HG03457 (cell line): ENCODE results near the gene MYO7B.

Source experiments
- ATAC-seq: cut with Tn5 transposase; IDR thresholded peaks from one replicate; pipeline ENCODE4 v1.9.1; 2021; ENCODE audit warnings: moderate number of reproducible peaks; ENCODE audit not compliant: unreplicated experiment

MYO7B gene

GRCh38 chr2:127586136-127586535, 50.7 kb downstream of the MYO7B start:
- ATAC-seq: no peak

- no peak for ATAC-seq
These were observed 51.3 kb downstream of the MYO7B start for GRCh38 chr2:127586746-127587295.

GRCh38 chr2:127588241-127588640, 52.8 kb downstream of the MYO7B start:
- no peak for ATAC-seq

GRCh38 chr2:127589358-127589757, 53.9 kb downstream of the MYO7B start:
- ATAC-seq: no peak

DNA sequence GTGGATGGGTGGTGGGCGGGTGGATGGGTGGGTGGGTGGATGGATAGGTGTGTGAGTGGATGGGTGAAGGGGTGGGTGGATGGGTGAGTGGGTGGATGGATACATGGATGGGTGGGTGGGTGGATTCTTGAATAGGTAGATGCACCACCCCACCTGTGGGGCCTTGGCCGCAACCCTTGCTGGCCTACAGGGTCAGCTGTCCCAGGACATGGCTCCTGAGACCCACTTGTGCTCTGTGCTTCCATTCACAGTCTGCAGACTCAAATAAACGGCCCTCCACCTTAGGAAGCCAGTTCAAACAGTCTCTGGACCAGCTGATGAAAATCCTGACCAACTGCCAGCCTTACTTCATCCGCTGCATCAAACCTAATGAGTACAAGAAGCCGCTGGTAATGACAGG, 54.4 kb downstream of the MYO7B start:
- no peak for ATAC-seq

DNA sequence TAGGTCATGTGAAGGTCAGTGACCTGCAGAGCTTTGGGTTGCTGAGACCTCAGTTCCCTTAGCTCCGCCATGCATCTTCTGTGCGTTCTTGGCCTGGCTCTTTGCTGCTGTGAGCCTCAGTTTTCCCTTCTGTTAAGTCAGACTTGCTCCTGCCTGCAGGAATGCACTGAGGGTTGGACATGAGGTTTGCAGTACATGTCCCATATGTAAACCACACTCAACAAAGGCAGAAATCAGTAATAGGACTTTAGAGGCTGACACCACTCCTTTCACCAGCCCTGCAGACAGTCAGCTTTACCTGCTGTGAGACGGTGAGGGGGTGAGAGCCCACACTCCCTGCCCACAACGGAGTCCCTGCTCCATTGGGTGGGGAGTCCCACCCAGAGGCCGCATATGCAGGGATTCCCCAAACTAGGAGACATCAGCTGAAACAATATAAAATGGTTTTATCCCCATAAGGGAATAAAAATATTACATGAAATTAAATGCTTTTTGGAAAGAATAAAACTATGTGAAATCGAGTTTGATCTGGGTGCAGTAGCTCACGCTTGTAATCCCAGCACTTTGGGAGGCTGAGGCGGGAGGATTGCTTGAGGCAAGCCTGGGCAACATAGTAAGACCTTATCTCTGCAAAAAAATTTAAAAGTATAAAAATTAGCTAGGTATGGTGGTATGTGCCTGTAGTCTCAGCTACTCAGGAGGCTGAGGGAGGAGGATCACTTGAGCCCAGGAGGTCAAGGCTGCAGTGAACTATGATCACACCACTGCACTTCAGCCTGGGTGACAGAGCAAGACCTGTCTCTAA, 55.1 kb downstream of the MYO7B start:
- ATAC-seq: no peak

DNA sequence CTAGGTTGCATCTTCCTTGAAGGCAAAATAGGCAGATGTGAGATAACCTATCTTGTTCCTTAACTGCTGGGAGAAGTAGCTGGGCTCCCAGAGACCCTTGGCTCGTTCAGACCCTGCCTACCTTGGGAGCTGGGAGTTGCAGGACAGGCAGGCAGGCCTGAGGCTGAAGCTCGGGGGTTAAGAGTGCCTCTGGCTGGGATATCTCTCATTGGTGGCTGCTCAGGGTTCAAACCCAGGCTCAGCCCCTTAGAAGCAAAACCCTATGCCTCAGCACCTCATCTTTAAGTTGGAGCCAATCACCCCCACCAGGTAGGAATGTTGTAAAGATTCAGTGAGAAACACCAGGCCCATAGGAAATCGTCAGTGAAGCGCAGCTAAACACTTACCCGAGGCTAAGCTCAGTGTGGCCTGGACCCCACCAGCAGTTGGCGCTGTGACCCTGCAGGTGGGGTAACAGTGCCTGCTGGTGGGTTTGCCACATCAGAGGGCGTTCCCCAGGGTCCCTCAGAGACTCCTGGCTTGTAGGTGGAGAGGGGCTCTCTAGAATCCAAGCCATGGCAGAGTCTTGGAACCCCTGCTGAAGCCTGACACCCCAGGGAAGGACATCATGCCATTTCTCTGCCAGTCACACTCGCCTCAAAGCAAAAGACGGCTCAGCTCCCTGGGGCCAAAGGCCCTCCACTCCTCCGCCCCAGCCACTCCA, 55.9 kb downstream of the MYO7B start:
- no peak for ATAC-seq

- no peak for ATAC-seq
These were observed 57.3 kb downstream of the MYO7B start for GRCh38 chr2:127592761-127593227.

DNA sequence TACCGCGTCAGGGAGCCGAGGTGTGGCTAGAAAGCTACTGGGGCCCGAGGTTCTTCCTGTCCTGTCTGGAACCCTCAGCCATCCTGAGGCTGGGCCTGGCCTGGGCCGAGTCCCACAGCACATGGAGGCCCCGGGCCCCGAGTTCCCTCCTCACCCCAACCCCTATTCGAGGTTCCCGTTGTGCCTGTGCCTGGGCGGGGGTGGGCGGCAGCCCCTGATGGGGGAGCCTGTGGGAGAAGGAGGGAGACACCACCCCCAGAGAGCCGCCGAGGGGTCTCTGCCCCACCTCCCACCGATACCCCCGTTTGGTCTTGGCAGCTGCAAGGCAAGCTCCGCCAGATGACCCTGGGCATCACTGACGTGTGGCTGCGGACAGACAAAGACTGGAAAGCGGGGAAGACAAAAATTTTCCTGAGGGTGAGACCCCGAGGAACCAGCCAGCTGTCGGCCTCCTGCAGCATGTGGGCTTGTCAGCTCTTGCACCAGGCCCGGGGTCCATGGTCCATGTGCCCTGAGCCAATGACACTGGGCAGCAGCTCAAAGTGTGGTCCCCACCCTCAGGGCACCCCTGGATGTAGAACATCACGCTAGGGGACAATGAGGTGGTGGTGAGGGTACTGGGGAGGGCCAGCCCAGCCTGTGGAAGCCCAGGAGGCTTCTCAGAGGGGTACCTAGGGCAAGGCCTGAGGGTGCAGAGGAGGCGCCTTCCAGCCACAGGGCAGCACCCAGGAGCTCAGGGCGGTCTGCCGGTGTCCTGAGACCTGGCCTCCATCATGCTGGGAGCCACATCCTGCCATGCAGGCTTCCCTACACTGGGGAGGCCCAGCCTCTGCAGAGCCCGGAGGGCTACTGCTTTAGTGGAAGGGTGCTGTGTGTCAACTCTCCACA, 58.0 kb downstream of the MYO7B start:
- ATAC-seq: no peak

DNA sequence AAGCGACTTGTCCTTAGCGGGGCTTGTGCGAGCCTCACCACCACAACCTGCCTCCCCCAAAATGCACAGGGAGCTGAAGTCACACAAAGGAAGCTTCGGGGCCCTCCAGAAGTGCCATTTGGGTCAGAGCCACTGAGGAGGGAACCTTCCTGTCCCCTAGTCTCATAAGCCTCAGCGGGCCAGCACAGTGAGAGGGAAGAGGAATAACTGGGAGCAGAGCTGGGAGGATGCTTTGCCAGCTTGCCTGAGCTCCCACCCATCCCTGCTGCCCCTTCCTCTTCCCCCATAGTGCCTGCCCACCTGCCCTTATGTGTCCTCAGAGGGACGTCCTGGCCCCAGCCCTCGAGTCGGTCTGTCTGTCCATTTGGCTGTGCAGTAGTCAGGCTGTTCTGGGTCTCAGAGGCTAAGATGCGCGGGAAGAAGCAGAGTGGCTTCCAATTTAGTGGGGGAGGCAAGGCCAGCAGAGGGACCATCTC, 58.7 kb downstream of the MYO7B start:
- ATAC-seq: no peak

GRCh38 chr2:127596311-127597045, 61.0 kb downstream of the MYO7B start:
- ATAC-seq: no peak

DNA sequence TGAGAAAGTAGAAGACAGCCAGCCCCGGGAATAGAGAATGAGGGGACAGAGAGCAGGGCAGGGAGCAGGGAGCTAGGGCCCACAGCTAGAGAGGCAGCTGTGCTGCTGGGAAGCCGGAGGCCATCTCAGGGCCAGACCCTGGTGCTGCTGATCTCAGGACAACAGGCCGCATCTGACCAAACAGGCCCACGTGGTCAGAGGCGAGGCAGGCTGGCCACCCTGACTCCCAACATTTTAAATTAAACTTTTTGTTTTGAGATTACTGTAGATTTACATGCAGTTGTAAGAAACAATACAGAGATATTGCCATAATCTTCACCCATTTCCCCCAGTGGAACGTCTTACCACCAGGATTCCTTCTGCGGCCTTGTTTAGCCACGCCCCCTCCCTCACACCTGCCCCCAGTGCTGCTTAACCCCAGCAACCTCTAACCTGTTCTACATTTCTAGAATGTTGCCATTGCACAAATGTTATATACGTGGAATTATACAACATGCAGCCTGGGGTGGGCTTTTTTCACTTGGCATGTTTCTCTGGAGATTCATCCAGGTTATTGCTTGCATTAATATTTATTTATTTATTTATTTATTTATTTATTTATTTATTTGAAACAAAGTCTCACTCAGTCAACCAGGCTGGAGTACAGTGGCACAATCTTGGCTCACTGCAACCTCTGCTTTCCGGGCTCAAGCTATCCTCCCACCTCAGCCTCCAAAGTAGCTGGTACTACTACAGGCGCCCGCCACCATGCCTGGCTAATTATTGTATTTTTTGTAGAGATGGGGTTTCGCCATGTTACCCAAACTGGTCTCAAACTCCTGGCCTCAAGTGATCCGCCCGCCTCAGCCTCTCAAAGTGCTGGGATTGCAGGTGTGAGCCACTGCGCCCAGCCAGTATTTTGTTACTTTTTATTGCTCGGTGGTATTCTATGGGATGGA, 61.8 kb downstream of the MYO7B start:
- ATAC-seq: no peak

GRCh38 chr2:127597984-127598380, 62.5 kb downstream of the MYO7B start:
- ATAC-seq: no peak

- no peak for ATAC-seq
These were observed 63.2 kb downstream of the MYO7B start for GRCh38 chr2:127598711-127599110.

DNA sequence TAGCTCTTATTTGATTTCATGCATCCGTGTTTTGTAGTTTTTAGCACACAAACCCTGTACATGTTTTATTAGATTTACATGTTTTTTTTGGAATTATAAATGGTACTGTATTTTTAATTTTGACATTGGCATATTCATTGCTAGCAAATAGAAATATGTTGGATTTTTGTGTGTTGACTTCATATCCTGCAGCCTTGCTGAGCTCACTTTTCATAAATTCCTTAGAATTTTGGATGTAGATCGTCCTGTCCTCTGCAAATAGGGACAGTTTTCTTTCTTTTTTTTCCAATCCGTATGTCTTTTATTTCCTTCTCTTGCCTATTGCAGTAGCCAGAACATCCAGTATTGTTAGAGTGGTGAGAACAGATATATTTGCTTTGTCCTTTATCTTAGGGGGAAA, 63.7 kb downstream of the MYO7B start:
- ATAC-seq: no peak

DNA sequence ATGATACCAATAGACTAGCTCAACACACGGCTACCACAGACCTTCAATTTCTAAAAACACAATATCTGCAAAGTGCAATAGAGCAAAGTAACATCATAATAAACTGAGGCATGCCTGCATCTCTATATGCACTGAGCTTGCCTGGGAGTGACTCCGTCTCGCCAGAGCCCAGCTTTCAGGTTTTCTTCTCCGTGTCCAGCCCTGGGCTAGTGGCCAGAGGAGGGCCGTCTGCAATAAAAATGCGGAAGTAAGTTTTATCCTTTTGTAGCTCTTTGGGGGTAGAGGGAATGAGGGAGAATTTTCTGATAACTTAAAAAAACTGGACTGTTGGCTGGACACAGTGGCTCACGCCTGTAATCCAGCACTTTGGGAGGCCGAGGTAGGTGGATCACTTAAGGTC, 69.5 kb downstream of the MYO7B start:
- ATAC-seq: no peak

DNA sequence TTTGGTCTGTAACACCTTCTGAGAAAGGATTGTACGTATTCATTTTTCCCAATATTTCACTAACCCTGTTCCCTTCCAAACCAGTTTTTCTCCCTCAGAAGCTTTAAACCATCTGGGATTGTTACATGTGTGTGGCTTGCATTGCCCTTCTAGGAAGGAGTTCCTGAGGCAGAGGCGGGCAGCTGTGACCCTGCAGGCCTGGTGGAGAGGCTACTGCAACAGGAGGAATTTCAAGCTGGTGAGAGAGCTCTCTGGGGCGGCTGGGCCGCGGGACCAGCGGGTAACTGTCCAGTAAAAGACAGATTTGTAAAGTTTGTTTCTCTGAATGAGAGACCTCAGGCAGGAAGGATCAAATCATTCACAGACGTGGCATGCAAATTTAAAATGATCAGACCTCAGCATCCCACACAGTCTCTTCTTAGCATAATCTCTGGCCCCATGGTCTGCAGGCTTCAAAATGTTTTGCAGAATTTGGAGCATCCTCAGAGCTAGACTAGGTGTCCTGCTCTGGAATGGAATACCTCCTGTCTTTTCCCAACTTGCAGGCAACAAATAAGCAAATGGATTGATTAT, 70.3 kb downstream of the MYO7B start:
- ATAC-seq: no peak

DNA sequence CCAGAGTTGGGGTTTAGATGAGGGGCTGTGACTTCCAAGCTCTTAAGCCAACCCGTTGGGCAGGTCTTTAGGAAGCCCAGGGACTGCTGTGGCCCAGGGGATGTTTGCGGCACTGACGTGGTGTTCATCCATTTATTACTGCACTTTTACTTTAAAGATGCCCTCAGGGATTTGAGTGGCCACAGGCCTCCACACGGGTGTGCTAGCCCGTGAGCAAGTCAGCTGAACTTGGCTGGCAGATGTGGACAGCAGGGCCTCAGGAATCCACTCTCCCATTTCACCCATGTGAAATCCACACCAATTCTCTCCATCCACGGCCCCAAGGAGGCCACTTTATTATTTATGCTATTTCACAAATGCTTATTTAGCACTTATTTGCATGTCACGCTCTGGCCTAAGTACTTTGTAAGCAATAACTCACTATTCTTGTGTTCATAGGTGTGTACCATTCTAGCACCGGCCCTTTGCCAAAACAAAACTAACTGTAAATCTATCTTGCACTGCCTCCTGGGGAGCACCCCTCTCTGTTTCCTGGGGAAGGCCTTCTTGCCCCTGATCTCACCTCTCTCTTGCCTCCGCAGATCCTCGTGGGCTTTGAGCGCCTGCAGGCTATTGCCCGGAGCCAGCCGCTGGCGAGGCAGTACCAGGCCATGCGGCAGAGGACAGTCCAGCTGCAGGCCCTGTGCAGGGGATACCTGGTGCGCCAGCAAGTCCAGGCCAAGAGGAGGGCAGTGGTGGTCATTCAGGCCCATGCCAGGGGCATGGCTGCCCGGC, 71.3 kb downstream of the MYO7B start:
- no peak for ATAC-seq
